OCI-LY1 (cell line): ENCODE measurements around the gene IMMT.
"Not testable (repeated sequence)": the region's sequence is repeated elsewhere in the genome, so short reads cannot be mapped to it uniquely, and the experiment has no call there.

Experiments used
- H2AFZ ChIP-seq: fragments of 200-600 bp; sonication (generic), shearing (Covaris generic); 2 replicates; pipeline ENCODE4 v1.6.0; 2014; ENCODE audit warnings: antibody characterized with exemption, mild to moderate bottlenecking, low read length
- H3F3A ChIP-seq: fragments of 200-600 bp; sonication (generic), shearing (Covaris generic); 2 replicates; pipeline ENCODE4 v1.6.0; 2014; ENCODE audit warnings: mild to moderate bottlenecking, antibody characterized with exemption, low read length, moderate library complexity; ENCODE audit not compliant: insufficient read depth
- H3K27ac ChIP-seq: fragments of 200-600 bp; sonication (generic); 2 replicates; pipeline ENCODE4 v1.5.1; 2014; ENCODE audit warnings: low read length, mixed run types, mild to moderate bottlenecking, low read depth; ENCODE audit not compliant: poor library complexity, severe bottlenecking
- H3K27me3 ChIP-seq: fragments of 200-600 bp; sonication (generic); 2 replicates; pipeline ENCODE4 v1.6.0; 2014; ENCODE audit warnings: antibody characterized with exemption, mild to moderate bottlenecking, low read length, moderate library complexity; ENCODE audit not compliant: insufficient read depth
- H3K36me3 ChIP-seq: fragments of 200-600 bp; sonication (generic); 2 replicates; pipeline ENCODE4 v1.6.1; 2014; ENCODE audit warnings: mild to moderate bottlenecking, antibody characterized with exemption, low read length, moderate library complexity, mixed read lengths; ENCODE audit not compliant: insufficient read depth
- H3K4me1 ChIP-seq: fragments of 200-600 bp; sonication (generic); 2 replicates; pipeline ENCODE4 v1.5.1; 2014; ENCODE audit warnings: mild to moderate bottlenecking, low read length, moderate library complexity; ENCODE audit not compliant: insufficient read depth, severe bottlenecking
- H3K4me2 ChIP-seq: fragments of 200-600 bp; sonication (generic), shearing (Covaris generic); 2 replicates; pipeline ENCODE4 v1.6.1; 2014; ENCODE audit warnings: low read length
- H3K4me3 ChIP-seq: fragments of 200-600 bp; sonication (generic); 2 replicates; pipeline ENCODE4 v1.5.1; 2014; ENCODE audit warnings: low read length, low read depth, mild to moderate bottlenecking, mixed read lengths; ENCODE audit not compliant: poor library complexity, severe bottlenecking
- H3K79me2 ChIP-seq: fragments of 200-600 bp; shearing (Covaris generic); 2 replicates; pipeline ENCODE4 v1.6.1; 2016; ENCODE audit warnings: mixed run types, low read length, mixed read lengths; ENCODE audit not compliant: insufficient read depth
- H3K9ac ChIP-seq: fragments of 200-600 bp; sonication (generic), shearing (Covaris generic); 2 replicates; pipeline ENCODE4 v1.6.1; 2014; ENCODE audit warnings: mild to moderate bottlenecking, low read length, mixed read lengths
- H3K9me2 ChIP-seq: fragments of 200-600 bp; sonication (generic), shearing (Covaris generic); 2 replicates; pipeline ENCODE4 v1.6.1; 2014; ENCODE audit warnings: low read depth, mild to moderate bottlenecking, low read length, mixed read lengths
- H3K9me3 ChIP-seq: fragments of 200-600 bp; shearing (Covaris generic); 2 replicates; pipeline ENCODE4 v1.6.1; 2014; ENCODE audit warnings: low read length, mixed read lengths
- H4K20me1 ChIP-seq: fragments of 200-600 bp; sonication (generic), shearing (Covaris generic); 2 replicates; pipeline ENCODE4 v1.6.0; 2016; ENCODE audit warnings: mild to moderate bottlenecking, low read length; ENCODE audit not compliant: insufficient read depth
- CTCF ChIP-seq: fragments of 200-600 bp; sonication (generic), shearing (Covaris generic); IDR thresholded peaks from 2 replicates; pipeline ENCODE4 v1.5.1; 2017; ENCODE audit warnings: mild to moderate bottlenecking, antibody characterized with exemption, low read length, moderate library complexity, mixed read lengths
- EZH2 ChIP-seq: fragments of 200-600 bp; sonication (generic), shearing (Covaris generic); IDR thresholded peaks from 2 replicates; pipeline ENCODE4 v1.8.0; 2017; ENCODE audit warnings: borderline replicate concordance, mixed run types, mild to moderate bottlenecking, antibody characterized with exemption, low read length, moderate library complexity, mixed read lengths

IMMT gene

GRCh38 chr2:86202702-86203101 is 7.4 kb upstream of the IMMT start:
- H3K9ac ChIP-seq = no peak overlapping the region

GRCh38 chr2:86202336-86202692 is 7.1 kb upstream of the IMMT start:
- Histone ChIP-seq H4K20me1 (0 out of 2 replicates have a peak, but pooled peaks cover 2% of the 10 kb centered on the region), H3K9me2 (no peaks in the 10 kb centered on the region), H3K4me1 (peaks cover 48% of the 10 kb centered on the region), H3K79me2 (peaks cover 50% of the 10 kb centered on the region), H3K4me3 (peak overlapping the region; percentile 4), H3F3A (no peaks in the 10 kb centered on the region), H2AFZ (no peak overlapping the region), H3K9ac (no peak overlapping the region; the same call in 1 of the 2 replicates), H3K27me3 (no peaks in the 10 kb centered on the region), H3K36me3 (peaks cover 15% of the 10 kb centered on the region), H3K9me3 (no peaks in the 10 kb centered on the region), H3K4me2 (peak overlapping the region; percentile 96; the same call in 1 of the 2 replicates), H3K27ac (no peak overlapping the region)
- no peak for TF ChIP-seq CTCF
- no peak for TF ChIP-seq EZH2

More at GRCh38 chr2:86202702-86203101, 7.4 kb upstream of the IMMT start:
- peaks cover 50% of the 10 kb centered on the region for H3K79me2 ChIP-seq
- no peak overlapping the region for H3K4me3 ChIP-seq
- no peak for TF ChIP-seq CTCF
- TF ChIP-seq EZH2 = no peak
- H4K20me1 ChIP-seq = 0 out of 2 replicates have a peak, but pooled peaks cover 2% of the 10 kb centered on the region
- H3K27ac ChIP-seq = no peak overlapping the region
- H3F3A ChIP-seq = no peaks in the 10 kb centered on the region
- no peaks in the 10 kb centered on the region for H3K27me3 ChIP-seq
- H3K4me1 ChIP-seq = peaks cover 48% of the 10 kb centered on the region
- H3K36me3 ChIP-seq = peaks cover 18% of the 10 kb centered on the region
- no peaks in the 10 kb centered on the region for H3K9me2 ChIP-seq
- H2AFZ ChIP-seq = no peak overlapping the region
- peak overlapping the region; percentile 96; the same call in 1 of the 2 replicates for H3K4me2 ChIP-seq
- H3K9me3 ChIP-seq = no peaks in the 10 kb centered on the region

- Histone ChIP-seq H3K36me3 (peaks cover 10% of the 10 kb centered on the region), H3K9me2 (no peaks in the 10 kb centered on the region), H3K27me3 (no peaks in the 10 kb centered on the region), H3K27ac (no peak overlapping the region), H3K9me3 (no peaks in the 10 kb centered on the region), H3K4me2 (peak overlapping the region; percentile 96), H3K4me1 (peaks cover 51% of the 10 kb centered on the region), H3K9ac (no peak overlapping the region; the same call in 1 of the 2 replicates), H4K20me1 (0 out of 2 replicates have a peak, but pooled peaks cover 2% of the 10 kb centered on the region), H3K79me2 (peaks cover 50% of the 10 kb centered on the region), H3K4me3 (peak overlapping the region; percentile 4), H2AFZ (no peak overlapping the region), H3F3A (0 out of 2 replicates have a peak, but pooled peaks cover under 1% of the 10 kb centered on the region)
- TF ChIP-seq EZH2 = no peak
- TF ChIP-seq CTCF = no peak
These were observed 6.5 kb upstream of the IMMT start for GRCh38 chr2:86201671-86202335.

GRCh38 chr2:86200564-86200963 is 5.3 kb upstream of the IMMT start:
- H3K4me1 ChIP-seq = peaks cover 62% of the 10 kb centered on the region
- peaks cover 50% of the 10 kb centered on the region for H3K79me2 ChIP-seq
- H3F3A ChIP-seq, H3K36me3 ChIP-seq, H3K9me3 ChIP-seq, H3K27me3 ChIP-seq, H3K9me2 ChIP-seq, H4K20me1 ChIP-seq, H2AFZ ChIP-seq: not testable (repeated sequence)
- peak overlapping the region; percentile 92 for H3K4me3 ChIP-seq
- peak overlapping the region; percentile 97 for H3K9ac ChIP-seq
- H3K27ac ChIP-seq = peak overlapping the region; percentile 63
- peak overlapping the region; percentile 96 for H3K4me2 ChIP-seq
